ENCODE measurements around the gene LRRC40. TPM values are rescaled to one million over a fixed set of nuclear protein-coding genes. Genes with fewer than 3 reads are reported as not detected.

LRRC40 gene
- total and polyA plus RNA-seq, 8 donors: 12.0 to 28.8 (median 24.3) TPM

DNA sequence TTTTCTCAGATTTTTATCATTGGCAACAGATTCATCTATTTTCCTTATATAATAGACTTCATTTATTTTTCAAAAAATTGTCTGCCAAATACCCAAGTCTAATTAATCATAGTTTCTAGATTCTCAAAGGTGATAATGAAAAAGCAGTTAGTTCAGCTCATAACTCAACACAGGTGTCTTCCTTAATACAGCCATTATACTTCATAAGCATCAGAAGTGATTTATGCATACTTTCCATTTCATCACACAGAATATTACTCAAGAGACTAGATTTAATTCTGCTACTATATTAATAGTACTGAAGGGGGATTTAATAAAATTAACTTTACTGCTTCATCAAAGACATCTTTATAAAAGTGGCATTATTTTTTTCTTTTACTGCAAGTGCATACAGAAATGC is 34.6 kb upstream of the LRRC40 start:
- TF ChIP-seq CTCF (IDR thresholded peaks at IDR 0.05): no peak
- Histone ChIP-seq H3K9me3 (no peaks in the 10 kb centered on the region), H3K4me3 (no peak overlapping the region), H3K27ac (no peak overlapping the region), H3K36me3 (peaks cover 0 to 100% of the 10 kb centered on the region in 2 donors), H3K27me3 (no peaks in the 10 kb centered on the region), H3K4me1 (no peaks in the 10 kb centered on the region)
- intact Hi-C loops (cut with DNase I): loop anchor here in 1 of 2 donors (10.0 kb wide), 1 partner anchor 835 kb away; no protein-coding TSS in a partner anchor
- ATAC-seq (no peak), DNase-seq (no peak)

GRCh38 chr1:70234733-70235132 is 29.4 kb upstream of the LRRC40 start:
- no peaks in the 10 kb centered on the region for H3K27me3 ChIP-seq
- DNase-seq: no peak
- H3K4me3 ChIP-seq: no peak overlapping the region
- no peak overlapping the region for H3K27ac ChIP-seq
- TF ChIP-seq CTCF (IDR thresholded peaks at IDR 0.05): no peak
- no peaks in the 10 kb centered on the region for H3K9me3 ChIP-seq
- no peaks in the 10 kb centered on the region for H3K4me1 ChIP-seq
- intact Hi-C loops (cut with DNase I): no loop called here
- H3K36me3 ChIP-seq: peaks cover 0 to 100% of the 10 kb centered on the region in 2 donors
- no peak for ATAC-seq

GRCh38 chr1:70231475-70231874 is 26.1 kb upstream of the LRRC40 start:
- ATAC-seq (no peak), DNase-seq (no peak)
- no peaks in the 10 kb centered on the region for H3K9me3 ChIP-seq
- intact Hi-C loops (cut with DNase I): no loop called here
- H3K4me1 ChIP-seq: peaks cover 0 to 11% of the 10 kb centered on the region in 2 donors
- H3K27me3 ChIP-seq: no peaks in the 10 kb centered on the region
- H3K27ac ChIP-seq: no peak overlapping the region
- H3K36me3 ChIP-seq: peaks cover 0 to 82% of the 10 kb centered on the region in 2 donors
- no peak for TF ChIP-seq CTCF (IDR thresholded peaks at IDR 0.05)
- no peak overlapping the region for H3K4me3 ChIP-seq

DNA sequence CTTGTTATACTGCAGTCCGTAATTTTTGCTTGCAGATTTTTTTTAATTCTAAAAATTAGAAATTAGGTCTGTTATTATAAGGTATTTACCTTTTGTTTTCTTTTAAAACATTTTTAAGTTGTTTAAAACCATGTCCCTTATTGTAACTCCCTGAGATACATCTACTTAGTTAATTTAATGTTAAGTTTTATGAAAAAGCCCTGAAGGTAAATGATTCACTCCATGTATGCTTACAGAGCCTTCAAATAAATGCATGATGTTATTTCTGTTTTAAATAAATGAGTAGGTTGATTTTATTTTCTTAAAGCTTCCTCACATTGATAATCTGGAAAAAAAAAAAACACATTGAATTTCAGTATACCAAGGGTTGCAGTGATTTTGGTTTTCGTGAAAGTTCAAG is 23.3 kb upstream of the LRRC40 start:
- H3K27ac ChIP-seq: no peak overlapping the region
- intact Hi-C loops (cut with DNase I): no loop called here
- ATAC-seq (no peak), DNase-seq (no peak)
- no peaks in the 10 kb centered on the region for H3K27me3 ChIP-seq
- no peaks in the 10 kb centered on the region for H3K9me3 ChIP-seq
- H3K4me3 ChIP-seq: no peak overlapping the region
- peaks cover 0 to 34% of the 10 kb centered on the region in 2 donors for H3K4me1 ChIP-seq
- H3K36me3 ChIP-seq: peaks cover 0 to 64% of the 10 kb centered on the region in 2 donors
- no peak for TF ChIP-seq CTCF (IDR thresholded peaks at IDR 0.05)

DNA sequence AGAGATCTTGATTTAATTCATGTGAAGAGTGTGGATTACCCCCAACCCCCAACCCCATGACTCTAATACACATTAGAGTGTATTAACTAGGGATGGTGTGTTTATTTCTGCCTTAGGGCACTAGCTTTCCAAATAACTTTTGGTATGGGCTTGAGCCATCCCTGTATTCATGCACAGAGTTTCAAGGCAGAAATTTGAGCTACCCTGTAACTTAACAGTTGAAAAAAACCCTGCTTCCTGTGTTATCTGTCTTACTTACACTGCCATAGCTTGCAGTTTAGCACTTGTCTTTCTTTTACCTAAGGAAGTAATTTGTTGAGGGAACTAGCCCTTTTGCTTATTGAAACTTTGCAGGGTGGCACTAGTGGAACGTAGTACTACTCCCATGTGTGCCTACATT is 22.1 kb upstream of the LRRC40 start:
- DNase-seq: no peak
- H3K27me3 ChIP-seq: no peaks in the 10 kb centered on the region
- no peaks in the 10 kb centered on the region for H3K9me3 ChIP-seq
- TF ChIP-seq CTCF (IDR thresholded peaks at IDR 0.05): no peak
- intact Hi-C loops (cut with DNase I): no loop called here
- ATAC-seq: no peak
- H3K4me3 ChIP-seq: no peak overlapping the region
- no peak overlapping the region for H3K27ac ChIP-seq
- H3K4me1 ChIP-seq: peaks cover 3 to 47% of the 10 kb centered on the region in 2 donors
- peaks cover 0 to 54% of the 10 kb centered on the region in 2 donors for H3K36me3 ChIP-seq
